Adrenal gland (tissue), 5 donors: ENCODE measurements around the gene TBXA2R.

Experiments used
- POLR2A ChIP-seq, 2 donors: fragments of 450-650 bp; IDR thresholded peaks; one replicate each; pipeline ENCODE4 v1.6.1; 2017; ENCODE audit warnings: antibody characterized with exemption in 2 of 2, mild to moderate bottlenecking in 2 of 2, moderate library complexity in 1 of 2
- TF ChIP-seq, protein P1 (sequence below), 6 experiments: fragments of 450-650 bp in 4 of 6; fragments of 200-600 bp in 2 of 6; sonication (generic) in 1 of 6; IDR thresholded peaks; 1 replicate in 5 of 6; 2 replicates in 1 of 6; pipeline versions ENCODE4 v1.5.1 to v1.8.0; 2016 to 2021; ENCODE audit warnings: antibody characterized with exemption in 6 of 6, mild to moderate bottlenecking in 2 of 6, moderate library complexity in 1 of 6
- donor health status: DM: no; HTN: no; CAD: no.

DNA sequence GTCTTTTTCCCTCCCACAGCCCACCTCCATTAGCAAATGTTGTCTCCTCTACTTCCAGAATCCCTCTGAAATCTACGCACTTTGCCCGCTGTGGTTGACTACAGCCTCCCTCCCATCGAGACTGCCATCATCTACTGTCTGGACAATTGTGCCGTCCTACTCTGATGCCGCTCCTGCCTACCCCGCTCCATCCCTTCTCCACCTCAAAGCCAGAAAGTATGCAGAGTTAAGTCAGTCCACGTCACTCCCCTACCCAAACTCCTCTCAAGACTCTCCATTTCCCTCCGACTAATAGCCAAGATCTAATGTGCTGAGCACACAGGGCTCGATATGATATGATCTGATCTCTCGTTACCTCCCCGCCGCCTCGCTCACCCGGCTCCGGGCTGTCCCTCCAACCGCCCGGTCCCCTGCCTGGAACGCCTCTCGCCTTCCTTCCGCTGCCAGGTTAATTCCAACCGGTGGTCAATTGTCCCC, 19.4 kb upstream of the TBXA2R start:
- TF ChIP-seq, protein P1, sequence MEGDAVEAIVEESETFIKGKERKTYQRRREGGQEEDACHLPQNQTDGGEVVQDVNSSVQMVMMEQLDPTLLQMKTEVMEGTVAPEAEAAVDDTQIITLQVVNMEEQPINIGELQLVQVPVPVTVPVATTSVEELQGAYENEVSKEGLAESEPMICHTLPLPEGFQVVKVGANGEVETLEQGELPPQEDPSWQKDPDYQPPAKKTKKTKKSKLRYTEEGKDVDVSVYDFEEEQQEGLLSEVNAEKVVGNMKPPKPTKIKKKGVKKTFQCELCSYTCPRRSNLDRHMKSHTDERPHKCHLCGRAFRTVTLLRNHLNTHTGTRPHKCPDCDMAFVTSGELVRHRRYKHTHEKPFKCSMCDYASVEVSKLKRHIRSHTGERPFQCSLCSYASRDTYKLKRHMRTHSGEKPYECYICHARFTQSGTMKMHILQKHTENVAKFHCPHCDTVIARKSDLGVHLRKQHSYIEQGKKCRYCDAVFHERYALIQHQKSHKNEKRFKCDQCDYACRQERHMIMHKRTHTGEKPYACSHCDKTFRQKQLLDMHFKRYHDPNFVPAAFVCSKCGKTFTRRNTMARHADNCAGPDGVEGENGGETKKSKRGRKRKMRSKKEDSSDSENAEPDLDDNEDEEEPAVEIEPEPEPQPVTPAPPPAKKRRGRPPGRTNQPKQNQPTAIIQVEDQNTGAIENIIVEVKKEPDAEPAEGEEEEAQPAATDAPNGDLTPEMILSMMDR (IDR thresholded peaks at IDR 0.05) = no peak
- no peak for TF ChIP-seq POLR2A (IDR thresholded peaks at IDR 0.05)
